Spleen (tissue), 7 donors: ENCODE results near the gene CASP9.

Experiments used
- CTCF ChIP-seq, 11 experiments: fragments of 200-600 bp in 7 of 11; fragments of 450-650 bp in 4 of 11; sonication (generic) in 4 of 11; IDR thresholded peaks in 8 of 11; conservative IDR thresholded peaks in 3 of 11; 1 replicate in 7 of 11; 2 replicates in 4 of 11; pipeline versions ENCODE4 v1.4.0 to v1.8.0; 2016 to 2021; ENCODE audit warnings: antibody characterized with exemption in 11 of 11, inconsistent platforms in 4 of 11, mild to moderate bottlenecking in 1 of 11
- POLR2A ChIP-seq, 3 donors: fragments of 450-650 bp; IDR thresholded peaks; one replicate each; pipeline ENCODE4 v1.5.1; 2017; ENCODE audit warnings: antibody characterized with exemption in 3 of 3, mild to moderate bottlenecking in 1 of 3
- POLR2AphosphoS5 ChIP-seq, 3 donors: sonication (generic); formaldehyde crosslinking; IDR thresholded peaks; one replicate each; pipeline ENCODE4 v1.5.1; 2017; ENCODE audit warnings: antibody characterized with exemption in 3 of 3
- donor health status: DM: no; HTN: no; CAD: no; lungs with moderate emphysema.
- donor health status: DM: no; HTN: no; CAD: no.
- donor health status: DM: no; HTN: no; CAD: no.

- TF ChIP-seq CTCF (IDR thresholded peaks at IDR 0.05 in 8 of 11, conservative IDR thresholded peaks at IDR 0.05 in 3 of 11) (no peak), POLR2A (IDR thresholded peaks at IDR 0.05) (no peak), POLR2AphosphoS5 (IDR thresholded peaks at IDR 0.05) (no peak)
Observed at GRCh38 chr1:15448877-15449462, 75.0 kb downstream of the CASP9 start.
